A549 (cell line): ENCODE measurements around the gene LNX2.

ENCODE experiments used
- NPAS2 ChIP-seq: fragments of 250-450 bp; sonication (Bioruptor Pico); IDR thresholded peaks from 2 replicates; pipeline ENCODE4 v1.8.0; 2022; ENCODE audit warnings: mild to moderate bottlenecking, moderate library complexity, borderline replicate concordance
- POLR2A ChIP-seq: IDR thresholded peaks from 2 replicates; pipeline ENCODE4 v1.6.1; 2012; ENCODE audit warnings: mild to moderate bottlenecking, low read length
- TF ChIP-seq, protein P1 (sequence below): fragments of >200 bp; sonication (Bioruptor Twin); formaldehyde crosslinking; IDR thresholded peaks from 3 replicates; pipeline ENCODE4 v1.5.1; 2016
- TF ChIP-seq, protein P2 (sequence below): IDR thresholded peaks from 2 replicates; pipeline ENCODE4 v1.6.1; 2012; ENCODE audit warnings: low read depth, borderline replicate concordance
- TF ChIP-seq, protein P3 (sequence below): fragments of 150-350 bp; IDR thresholded peaks from 2 replicates; pipeline ENCODE4 v1.6.1; 2014; ENCODE audit warnings: low read depth, mild to moderate bottlenecking, low read length

DNA sequence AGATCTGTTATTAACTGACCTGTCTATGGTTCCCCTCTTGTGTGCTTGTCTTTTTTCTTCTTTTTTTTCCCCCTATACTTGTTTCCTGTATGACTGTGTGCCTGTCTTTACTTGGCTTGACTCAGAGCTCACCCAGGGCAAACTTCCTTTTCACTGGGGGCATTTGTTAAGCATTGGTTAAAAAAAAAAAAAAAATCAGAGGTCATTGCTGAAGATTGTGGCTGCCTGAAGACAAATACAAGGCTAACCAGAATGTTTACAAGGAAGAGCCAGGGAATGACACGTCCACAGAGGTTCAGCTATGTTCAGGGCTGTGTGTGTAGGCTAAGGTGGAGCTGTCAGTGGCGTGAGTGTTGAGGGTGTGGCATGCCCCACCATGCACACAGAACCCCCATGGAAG lies 47.1 kb downstream of the LNX2 start:
- TF ChIP-seq, protein P1, sequence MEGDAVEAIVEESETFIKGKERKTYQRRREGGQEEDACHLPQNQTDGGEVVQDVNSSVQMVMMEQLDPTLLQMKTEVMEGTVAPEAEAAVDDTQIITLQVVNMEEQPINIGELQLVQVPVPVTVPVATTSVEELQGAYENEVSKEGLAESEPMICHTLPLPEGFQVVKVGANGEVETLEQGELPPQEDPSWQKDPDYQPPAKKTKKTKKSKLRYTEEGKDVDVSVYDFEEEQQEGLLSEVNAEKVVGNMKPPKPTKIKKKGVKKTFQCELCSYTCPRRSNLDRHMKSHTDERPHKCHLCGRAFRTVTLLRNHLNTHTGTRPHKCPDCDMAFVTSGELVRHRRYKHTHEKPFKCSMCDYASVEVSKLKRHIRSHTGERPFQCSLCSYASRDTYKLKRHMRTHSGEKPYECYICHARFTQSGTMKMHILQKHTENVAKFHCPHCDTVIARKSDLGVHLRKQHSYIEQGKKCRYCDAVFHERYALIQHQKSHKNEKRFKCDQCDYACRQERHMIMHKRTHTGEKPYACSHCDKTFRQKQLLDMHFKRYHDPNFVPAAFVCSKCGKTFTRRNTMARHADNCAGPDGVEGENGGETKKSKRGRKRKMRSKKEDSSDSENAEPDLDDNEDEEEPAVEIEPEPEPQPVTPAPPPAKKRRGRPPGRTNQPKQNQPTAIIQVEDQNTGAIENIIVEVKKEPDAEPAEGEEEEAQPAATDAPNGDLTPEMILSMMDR, result no peak
- TF ChIP-seq NPAS2 (no peak), POLR2A (no peak)
- TF ChIP-seq, protein P2, sequence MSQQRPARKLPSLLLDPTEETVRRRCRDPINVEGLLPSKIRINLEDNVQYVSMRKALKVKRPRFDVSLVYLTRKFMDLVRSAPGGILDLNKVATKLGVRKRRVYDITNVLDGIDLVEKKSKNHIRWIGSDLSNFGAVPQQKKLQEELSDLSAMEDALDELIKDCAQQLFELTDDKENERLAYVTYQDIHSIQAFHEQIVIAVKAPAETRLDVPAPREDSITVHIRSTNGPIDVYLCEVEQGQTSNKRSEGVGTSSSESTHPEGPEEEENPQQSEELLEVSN, result no peak
- TF ChIP-seq, protein P3, sequence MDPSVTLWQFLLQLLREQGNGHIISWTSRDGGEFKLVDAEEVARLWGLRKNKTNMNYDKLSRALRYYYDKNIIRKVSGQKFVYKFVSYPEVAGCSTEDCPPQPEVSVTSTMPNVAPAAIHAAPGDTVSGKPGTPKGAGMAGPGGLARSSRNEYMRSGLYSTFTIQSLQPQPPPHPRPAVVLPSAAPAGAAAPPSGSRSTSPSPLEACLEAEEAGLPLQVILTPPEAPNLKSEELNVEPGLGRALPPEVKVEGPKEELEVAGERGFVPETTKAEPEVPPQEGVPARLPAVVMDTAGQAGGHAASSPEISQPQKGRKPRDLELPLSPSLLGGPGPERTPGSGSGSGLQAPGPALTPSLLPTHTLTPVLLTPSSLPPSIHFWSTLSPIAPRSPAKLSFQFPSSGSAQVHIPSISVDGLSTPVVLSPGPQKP, result no peak
